AG04449 (cell line): ENCODE data around the gene CFAP46.
"Not testable (repeated sequence)": the region's sequence is repeated elsewhere in the genome, so short reads cannot be mapped to it uniquely, and the experiment has no call there.

Source experiments
- CTCF ChIA-PET: fragments of 350-600 bp; formaldehyde crosslinking; extraction: SDS; loops from one replicate; lab custom pipeline; 2021; ENCODE audit warnings: antibody characterized with exemption; lab: Yijun Ruan, JAX
- POLR2A ChIA-PET: fragments of 400-600, 350-600 bp; formaldehyde crosslinking; extraction: SDS; loops from one replicate; lab custom pipeline; 2020; ENCODE audit warnings: antibody characterized with exemption, inconsistent platforms; lab: Yijun Ruan, JAX
- DNase-seq: peaks from one replicate; pipeline ENCODE4 v3.0.0-alpha.2; 2010; ENCODE audit warnings: low read depth, low spot score
- H3K4me3 ChIP-seq: 2 replicates; pipeline ENCODE4 v1.5.1; 2011; ENCODE audit warnings: low read depth, mild to moderate bottlenecking, control low read depth, low read length
- TF ChIP-seq, protein P1 (sequence below): IDR thresholded peaks from one replicate; pipeline ENCODE4 v1.5.1; 2011; ENCODE audit warnings: mild to moderate bottlenecking, moderate library complexity, low read length, control low read depth, inconsistent platforms; ENCODE audit not compliant: insufficient read depth; ENCODE audit errors: missing control alignments

The CFAP46 gene

DNA sequence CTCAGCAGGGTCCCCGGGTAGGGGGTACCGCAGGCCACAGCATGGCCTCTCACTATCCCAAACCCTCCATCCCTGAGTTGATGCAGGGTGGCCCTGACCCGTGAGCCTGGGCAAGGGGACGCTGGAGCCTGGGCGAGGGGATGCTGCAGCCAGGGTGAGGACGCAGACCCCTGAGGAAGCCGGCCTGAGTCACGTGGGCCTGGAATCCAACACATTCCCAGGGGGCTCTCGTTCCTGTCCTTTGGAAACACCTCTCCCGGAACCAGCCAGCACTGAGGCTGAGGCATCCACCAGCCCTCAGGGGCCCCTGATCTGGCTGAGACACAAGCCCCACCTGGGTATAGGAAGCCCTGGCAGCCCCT, 95.0 kb downstream of the CFAP46 start:
- TF ChIP-seq, protein P1, sequence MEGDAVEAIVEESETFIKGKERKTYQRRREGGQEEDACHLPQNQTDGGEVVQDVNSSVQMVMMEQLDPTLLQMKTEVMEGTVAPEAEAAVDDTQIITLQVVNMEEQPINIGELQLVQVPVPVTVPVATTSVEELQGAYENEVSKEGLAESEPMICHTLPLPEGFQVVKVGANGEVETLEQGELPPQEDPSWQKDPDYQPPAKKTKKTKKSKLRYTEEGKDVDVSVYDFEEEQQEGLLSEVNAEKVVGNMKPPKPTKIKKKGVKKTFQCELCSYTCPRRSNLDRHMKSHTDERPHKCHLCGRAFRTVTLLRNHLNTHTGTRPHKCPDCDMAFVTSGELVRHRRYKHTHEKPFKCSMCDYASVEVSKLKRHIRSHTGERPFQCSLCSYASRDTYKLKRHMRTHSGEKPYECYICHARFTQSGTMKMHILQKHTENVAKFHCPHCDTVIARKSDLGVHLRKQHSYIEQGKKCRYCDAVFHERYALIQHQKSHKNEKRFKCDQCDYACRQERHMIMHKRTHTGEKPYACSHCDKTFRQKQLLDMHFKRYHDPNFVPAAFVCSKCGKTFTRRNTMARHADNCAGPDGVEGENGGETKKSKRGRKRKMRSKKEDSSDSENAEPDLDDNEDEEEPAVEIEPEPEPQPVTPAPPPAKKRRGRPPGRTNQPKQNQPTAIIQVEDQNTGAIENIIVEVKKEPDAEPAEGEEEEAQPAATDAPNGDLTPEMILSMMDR: no peak
- CTCF ChIA-PET: no interaction called here
- no peak for DNase-seq
- POLR2A ChIA-PET: no interaction called here
- no peak overlapping the region for H3K4me3 ChIP-seq

DNA sequence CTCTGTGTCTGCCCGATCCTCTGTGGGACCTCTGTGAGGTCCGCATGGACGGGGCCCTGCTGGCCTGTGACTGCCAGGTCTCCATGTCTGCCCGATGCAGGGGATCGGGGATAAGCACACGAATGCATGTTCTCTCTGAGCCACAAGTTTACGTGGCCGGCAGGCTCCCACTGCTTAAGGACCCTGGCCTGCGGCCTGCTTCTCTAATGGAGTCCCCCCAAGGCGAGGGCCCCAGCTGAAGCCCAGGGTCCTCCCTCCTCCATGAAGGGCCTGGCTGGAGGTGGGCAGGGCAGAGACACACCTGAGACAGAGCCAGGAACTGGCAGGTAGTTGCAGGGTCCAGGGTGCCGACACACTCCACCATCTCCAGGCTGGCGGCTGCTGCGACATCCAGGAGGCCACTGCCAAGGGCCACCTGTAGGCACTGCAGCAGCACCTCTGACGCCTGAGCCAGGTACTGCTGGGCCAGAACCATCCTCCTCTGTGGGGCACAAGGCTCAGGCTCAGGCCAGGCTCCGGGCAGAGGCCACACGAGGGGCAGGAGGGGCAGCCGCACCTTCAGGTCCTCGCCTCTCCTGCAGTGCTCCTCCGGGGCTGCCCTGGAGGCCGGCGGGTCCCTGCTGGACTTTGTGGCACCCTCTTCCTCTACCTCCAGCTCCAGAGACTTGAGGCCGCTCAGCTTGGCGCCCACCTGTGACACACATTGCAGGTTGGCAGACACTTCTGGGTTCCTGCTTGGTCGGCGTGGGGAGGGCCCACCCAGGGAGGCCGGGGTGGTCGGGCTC, 95.5 kb downstream of the CFAP46 start:
- POLR2A ChIA-PET: no interaction called here
- CTCF ChIA-PET: no interaction called here
- H3K4me3 ChIP-seq: no peak overlapping the region
- no peak for DNase-seq
- TF ChIP-seq, protein P1: no peak

DNA sequence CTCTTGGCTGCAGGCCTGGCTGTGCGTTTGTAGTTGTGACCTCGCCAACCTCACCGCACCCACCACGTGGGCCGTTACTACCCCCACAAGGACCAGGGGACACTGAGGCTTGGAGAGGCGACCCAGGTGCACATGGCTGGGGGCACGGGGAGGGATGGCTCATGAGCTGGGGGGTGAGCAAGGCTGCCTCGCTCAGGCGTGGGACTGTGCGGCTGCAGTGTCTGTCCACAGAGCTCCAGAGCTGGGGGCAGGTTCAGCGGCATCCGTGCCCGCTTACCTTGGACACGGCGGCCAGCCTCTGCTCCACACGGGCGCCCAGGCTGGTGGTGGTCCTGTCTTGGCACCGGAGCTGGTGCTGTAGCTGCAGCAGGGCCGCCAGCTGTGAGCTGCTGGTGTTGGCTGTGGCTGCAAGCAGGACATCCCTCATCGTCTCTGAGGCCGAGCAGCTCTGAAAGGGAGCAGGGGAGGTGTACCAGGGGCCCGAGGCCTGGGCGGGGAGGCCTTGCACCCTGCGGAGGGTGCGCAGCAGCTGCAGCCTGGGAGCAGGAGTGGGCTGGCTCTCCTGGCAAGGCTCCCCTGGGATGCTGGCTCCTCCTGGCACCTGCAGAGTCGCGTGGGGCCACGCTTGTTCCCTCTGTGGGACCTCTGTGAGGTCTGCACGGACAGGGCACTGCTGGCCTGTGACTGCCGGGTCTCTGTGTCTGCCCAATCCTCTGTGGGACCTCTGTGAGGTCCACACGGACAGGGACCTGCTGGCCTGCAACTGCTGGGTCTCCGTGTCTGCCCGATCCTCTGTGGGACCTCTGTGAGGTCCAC, 96.4 kb downstream of the CFAP46 start:
- ChIA-PET POLR2A (no interaction called here), CTCF (interaction anchor here (1.4 kb wide), 1 partner anchor 11 kb away, joined by 5 read pairs; no protein-coding TSS in a partner anchor)
- no peak overlapping the region for H3K4me3 ChIP-seq
- TF ChIP-seq, protein P1: no peak
- DNase-seq: no peak

DNA sequence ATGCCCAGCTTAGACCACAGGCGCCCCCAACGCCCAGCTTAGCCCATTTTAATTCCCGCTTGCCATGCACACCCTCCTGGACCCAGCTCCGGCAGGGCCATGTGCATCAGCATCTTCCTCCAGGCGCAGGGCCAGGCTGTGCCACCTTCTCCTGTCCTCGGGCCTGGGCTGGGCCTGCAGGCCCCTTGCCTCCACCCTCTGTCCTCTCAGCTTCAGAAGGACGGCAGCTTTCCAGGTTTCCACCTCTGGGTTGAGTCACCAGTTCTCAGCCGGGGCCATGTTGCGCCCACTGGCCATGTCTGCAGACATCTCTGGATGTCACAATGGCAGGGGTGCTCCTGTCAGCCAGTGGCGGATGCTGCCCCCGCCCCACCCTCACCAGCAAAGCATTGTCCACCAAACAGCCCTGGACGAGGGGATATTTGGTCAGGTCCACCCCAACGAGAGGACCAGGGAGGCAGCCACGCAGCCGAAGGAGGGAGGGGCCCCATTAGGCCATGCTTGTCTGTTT, 97.3 kb downstream of the CFAP46 start:
- POLR2A ChIA-PET: no interaction called here
- no peak for DNase-seq
- CTCF ChIA-PET: interaction anchor here (1.1 to 1.4 kb wide), 2 partner anchors 12 to 13 kb away, joined by 3 to 5 read pairs; no protein-coding TSS in a partner anchor
- H3K4me3 ChIP-seq: no peak overlapping the region
- TF ChIP-seq, protein P1: no peak

DNA sequence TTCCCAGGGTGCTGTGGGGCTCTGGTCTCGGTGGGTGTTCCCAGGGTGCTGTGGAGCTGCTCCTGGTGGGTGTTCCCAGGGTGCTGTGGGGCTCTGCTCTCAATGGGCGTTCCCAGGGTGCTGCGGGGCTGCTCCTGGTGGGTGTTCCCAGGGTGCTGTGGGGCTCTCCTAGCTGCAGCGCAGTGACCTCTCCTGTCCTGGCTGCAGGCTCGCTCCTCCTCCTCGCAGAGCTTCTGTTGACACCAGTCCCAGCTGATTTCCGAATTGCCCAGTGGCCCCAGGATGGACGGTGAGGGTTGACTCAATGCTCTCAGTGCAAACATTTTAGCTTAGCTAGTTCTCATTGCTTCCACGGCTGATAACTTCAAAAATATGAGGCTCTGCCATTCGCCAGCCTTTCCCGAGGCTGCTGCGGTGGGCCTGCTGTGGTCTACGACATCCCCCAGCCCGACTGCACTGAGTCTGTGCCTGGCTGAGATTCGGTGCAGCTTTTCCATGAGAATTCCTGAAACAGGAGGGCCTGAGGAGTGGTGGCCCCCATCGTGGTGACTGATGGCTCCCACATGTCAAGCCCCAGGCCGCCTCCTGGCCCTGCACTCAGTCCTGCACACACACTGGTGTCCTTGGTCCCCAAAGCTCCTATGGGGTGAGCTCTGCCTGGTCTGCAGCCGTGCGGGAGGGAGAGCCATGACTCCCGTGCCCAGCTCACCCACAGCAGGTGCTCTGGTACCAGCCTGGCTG, 98.1 kb downstream of the CFAP46 start:
- DNase-seq: no peak
- CTCF ChIA-PET: interaction anchor here (1.1 kb wide), 1 partner anchor 12 kb away, joined by 3 read pairs; no protein-coding TSS in a partner anchor
- TF ChIP-seq, protein P1: no peak
- H3K4me3 ChIP-seq: no peak overlapping the region
- POLR2A ChIA-PET: no interaction called here

DNA sequence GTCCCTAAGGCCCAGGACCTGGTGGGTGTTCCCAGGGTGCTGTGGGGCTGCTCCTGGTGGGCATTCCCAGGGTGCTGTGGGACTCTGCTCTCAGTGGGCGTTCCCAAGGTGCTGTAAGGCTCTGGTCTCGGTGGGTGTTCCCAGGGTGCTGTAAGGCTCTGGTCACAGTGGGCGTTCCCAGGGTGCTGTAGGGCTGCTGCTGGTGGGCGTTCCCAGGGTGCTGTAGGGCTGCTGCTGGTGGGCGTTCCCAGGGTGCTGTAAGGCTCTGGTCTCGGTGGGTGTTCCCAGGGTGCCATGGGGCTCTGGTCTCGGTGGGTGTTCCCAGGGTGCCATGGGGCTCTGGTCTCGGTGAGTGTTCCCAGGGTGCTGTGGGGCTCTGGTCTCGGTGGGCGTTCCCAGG, 99.1 kb downstream of the CFAP46 start:
- DNase-seq, POLR2A ChIA-PET, CTCF ChIA-PET, H3K4me3 ChIP-seq: not testable (repeated sequence)
